NCI-H2196 (cell line): ENCODE data around the gene FAM216B.
"Not testable (repeated sequence)": the region's sequence is repeated elsewhere in the genome, so short reads cannot be mapped to it uniquely, and the experiment has no call there.

ENCODE experiments used
- DNase-seq: peaks from one replicate; lab custom pipeline; 2025; ENCODE audit not compliant: unreplicated experiment; lab: John Stamatoyannopoulos, UW

The FAM216B gene

DNA sequence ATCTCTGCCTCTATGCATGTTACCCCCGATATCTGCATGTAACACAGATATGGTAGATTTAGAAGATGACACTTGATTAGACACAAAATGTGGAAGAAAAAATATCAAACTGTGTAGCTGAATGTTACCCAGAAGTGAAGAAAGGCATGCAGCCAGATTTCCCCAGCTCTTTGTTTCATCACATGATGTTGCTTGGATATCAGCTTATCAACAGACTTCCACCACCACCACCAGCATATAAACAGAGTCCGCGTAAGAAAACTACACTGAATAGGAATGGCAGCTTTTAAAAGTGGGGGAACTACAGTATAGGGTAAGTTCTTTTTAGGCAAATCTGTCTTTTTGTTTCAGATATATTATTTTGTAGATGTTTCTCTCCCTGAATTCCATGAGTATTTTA, at the start of gene FAM216B:
Gene FAM216B (plus strand): TSS at position 233 of the 400 bp plus-strand sequence. CDS start 2,484 bp downstream, outside the sequence.
- no peak for DNase-seq

GRCh38 chr13:42732073-42732472, 49.3 kb upstream of the FAM216B start:
- no peak for DNase-seq

- DNase-seq, result no peak
Measured at GRCh38 chr13:42733046-42733445, 48.3 kb upstream of the FAM216B start.

GRCh38 chr13:42735010-42735409, 46.4 kb upstream of the FAM216B start:
- no peak for DNase-seq

DNA sequence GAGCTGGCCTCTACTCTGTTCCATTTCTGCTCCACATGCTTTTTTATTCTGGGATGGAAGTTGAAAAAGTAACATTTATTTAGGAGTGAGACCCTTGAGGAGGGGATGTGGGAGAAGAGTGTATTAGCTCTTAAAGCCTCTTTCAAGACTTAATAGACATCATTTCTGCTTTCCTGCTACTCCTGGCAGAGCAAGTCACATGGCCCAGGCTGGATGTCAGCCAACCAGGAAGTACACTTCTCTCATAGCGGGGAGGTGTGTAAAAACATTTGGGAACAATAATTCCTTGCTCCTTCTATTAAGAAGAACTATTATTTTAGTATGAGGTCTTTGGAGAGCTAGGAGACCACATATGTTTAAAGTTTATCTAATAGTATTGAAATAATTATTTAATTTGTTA, 40.6 kb upstream of the FAM216B start:
- peak; percentile 3 for DNase-seq

- no peak for DNase-seq
Measured at GRCh38 chr13:42741914-42742313, 39.5 kb upstream of the FAM216B start.

GRCh38 chr13:42745655-42746054, 35.7 kb upstream of the FAM216B start:
- no peak for DNase-seq

DNA sequence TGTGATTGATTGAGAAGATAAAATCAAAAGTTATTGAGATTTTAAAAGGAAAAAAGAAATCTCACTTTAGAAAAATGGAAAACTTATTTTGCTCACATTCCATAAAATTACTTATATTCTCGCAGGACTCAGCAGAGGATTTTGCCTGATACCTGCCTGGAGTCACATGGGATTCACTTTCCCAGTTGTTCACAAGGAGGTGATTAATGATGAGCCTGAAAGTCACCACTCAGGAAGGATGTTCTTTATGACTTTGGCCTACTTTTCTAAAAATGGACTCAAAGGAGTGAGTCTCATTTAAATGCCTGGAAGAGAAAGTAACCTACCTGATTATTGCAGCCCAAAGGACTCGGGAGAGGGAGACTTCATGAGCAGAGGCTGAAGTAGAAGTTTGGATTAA, 34.5 kb upstream of the FAM216B start:
- DNase-seq, result no peak

DNA sequence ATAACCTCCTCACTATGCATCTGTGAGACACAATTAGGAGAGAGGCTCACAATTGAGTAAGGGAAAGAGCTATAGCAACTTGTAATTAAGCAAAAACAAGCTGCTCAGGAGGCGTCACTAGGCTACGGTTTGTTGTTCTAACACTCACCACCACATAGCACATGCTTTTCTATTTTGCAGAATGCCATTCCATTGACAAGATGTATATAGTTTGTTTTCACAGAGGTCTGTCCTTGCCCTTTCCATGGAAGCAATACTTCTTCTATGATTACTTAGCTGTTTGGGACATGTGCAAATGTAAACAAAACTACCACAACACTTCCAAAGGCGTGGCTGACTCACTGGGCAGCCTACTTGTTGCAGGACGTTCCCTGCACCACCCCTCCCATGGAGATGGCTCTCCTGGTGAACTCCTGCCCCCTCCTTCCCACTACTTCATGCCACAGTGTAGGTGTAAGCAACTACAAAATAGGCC, 33.9 kb upstream of the FAM216B start:
- no peak for DNase-seq

GRCh38 chr13:42750794-42751193, 30.6 kb upstream of the FAM216B start:
- DNase-seq, result no peak

DNA sequence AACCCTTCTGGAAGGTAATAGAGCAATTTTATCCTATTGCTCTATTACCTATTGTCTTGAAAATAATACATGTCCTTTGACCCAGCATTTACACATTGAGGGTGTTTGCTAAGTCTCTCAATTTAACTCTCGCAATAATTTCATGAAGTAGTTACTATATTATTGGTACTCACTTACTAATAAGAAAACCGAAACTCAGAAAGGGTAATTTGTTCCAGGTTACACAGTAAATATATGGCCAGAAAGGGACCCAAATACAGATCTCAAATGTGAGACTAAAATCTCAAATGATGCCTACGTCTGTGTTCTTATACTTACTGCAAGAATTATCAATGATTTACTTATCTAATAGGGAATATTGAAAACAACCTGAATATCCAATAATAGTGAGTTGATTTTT, 29.7 kb upstream of the FAM216B start:
- no peak for DNase-seq

DNA sequence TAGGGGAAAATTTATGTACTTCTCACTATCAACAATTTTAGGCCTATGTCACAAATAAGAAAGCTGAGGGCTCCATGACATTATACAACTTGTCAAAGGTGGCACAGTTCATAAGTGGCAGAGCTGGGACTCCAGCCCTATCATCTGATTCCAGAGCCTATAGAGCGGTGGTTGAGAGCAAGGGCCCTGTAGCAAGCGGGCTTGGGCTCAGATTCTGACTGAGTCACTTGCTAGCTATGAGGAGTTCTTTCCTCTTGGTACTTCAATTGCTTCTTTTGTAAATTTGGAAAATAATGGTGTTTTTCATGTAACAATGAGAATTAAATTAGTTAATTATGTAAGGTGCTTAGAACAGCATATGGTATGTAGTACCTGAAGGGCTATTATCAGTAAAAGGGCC, 28.7 kb upstream of the FAM216B start:
- DNase-seq, result no peak

- no peak for DNase-seq
Measured at GRCh38 chr13:42753697-42754096, 27.7 kb upstream of the FAM216B start.

GRCh38 chr13:42754801-42755510, 26.4 kb upstream of the FAM216B start:
- DNase-seq, result no peak

- DNase-seq, result no peak
Measured at GRCh38 chr13:42757678-42758420, 23.5 kb upstream of the FAM216B start.

DNA sequence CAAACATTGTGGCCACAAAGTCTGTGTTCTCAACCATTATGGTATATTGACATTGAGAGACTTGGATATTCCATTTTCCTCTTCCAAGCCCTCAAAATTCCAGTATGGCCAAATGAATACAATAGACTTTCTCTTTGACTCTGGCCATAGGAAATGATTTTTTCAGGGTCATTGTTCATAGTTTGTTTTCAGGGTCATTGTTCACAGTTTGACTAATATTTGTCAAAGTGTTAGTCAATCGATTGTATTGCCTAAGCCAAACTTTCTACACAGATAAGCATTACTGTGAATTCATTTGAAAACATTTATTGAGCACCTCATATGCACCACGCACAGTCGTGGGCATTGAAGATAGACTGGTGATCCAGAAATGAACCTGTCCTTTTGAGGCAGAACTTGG, 22.9 kb upstream of the FAM216B start:
- no peak for DNase-seq

DNA sequence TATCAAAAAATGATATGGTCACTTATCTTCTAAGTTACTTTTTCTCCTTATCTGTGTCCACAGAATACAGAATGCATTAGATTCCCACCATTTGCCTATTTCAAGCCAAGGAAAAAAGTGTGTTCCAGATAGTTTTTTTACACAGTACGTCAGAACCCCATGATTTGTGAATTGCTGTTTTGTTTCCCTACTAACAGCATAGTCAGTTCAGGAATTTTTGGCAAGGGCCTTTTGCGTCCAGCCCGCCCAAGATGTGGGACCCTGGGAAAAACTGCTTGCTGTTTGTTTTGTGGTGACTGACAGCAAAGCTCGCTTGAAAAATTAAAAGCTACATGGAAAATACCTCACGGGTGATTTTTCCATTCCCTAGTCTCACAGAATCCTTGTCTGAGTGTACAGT, 20.4 kb upstream of the FAM216B start:
- DNase-seq, result no peak

GRCh38 chr13:42762251-42762650, 19.1 kb upstream of the FAM216B start:
- DNase-seq, result no peak

DNA sequence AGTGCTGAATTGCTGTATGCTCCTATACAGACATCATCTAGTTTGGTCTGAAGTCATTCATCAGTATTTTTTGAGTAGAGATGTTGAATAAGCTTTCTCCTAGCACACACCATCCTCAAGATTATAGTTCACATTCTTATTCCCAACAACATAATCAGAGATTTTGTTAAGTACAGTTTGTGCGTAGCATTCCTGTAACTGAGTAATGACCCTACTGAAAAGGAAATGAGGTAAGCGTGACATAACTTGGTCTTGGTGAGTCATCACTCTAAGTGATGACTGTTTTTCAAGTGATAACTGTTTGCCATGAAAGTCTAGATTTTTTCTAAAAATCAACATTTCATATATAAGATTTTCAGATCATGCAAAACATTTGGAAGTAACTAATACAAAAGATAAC, 18.5 kb upstream of the FAM216B start:
- no peak for DNase-seq

GRCh38 chr13:42766016-42766415, 15.4 kb upstream of the FAM216B start:
- no peak for DNase-seq

DNA sequence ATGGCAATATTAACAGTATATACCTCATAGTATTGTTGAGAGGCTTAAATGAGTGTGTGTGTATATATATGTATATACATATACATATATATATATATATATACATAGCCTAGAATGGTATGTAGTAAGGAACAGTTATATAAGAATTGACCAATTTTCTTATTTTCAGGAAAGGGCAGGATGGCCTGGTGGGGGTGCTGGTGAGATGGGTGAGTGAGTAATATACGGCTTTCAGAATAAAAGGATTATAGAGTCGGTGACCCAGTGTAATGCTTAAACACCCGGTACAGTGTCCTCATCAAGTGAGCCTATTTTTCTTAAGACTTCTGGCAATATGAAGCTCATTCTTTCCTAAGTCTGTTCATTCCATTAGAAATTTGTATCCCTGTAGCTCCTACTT, 11.7 kb upstream of the FAM216B start:
- DNase-seq, result no peak

DNA sequence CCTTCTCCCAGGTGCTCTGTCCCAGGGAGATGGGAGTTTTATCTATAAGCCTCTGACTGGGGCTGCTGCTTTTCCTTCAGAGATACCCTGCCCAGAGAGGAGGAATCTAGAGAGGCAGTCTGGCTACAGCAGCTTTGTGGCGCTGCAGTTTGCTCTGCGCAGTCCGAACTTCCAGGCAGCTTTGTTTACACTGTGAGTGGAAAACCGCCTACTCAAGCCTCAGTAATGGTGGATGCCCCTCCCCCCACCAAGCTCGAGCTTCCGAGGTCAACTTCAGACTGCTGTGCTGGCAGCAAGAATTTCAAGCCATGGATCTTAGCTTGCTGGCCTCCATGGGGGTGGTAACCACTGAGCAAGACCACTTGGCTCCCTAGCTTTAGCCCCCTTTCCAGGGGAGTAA, 4.8 kb upstream of the FAM216B start:
- not testable (repeated sequence) for DNase-seq
